Body of pancreas (tissue), 4 donors: ENCODE measurements around the gene DMGDH. TPM values are rescaled to one million over a fixed set of nuclear protein-coding genes. Genes with fewer than 3 reads are reported as not detected.
A peak's percentile ranks its signal among the peaks of the same experiment; 100 is the strongest.

Experiments used
- ATAC-seq: fragments of 150-250 bp; one replicate; pipeline ENCODE4 v1.9.1; 2016
- DNase-seq, 4 donors: peaks; one replicate each; pipeline ENCODE4 v3.0.0-alpha.2; 2019
- H3K27ac ChIP-seq, 4 donors: fragments of 200-600 bp; sonication (generic); 1 replicate in 3 of 4; 2 replicates in 1 of 4; pipeline versions ENCODE4 v1.5.1 to v1.6.1; 2016 to 2019; ENCODE audit warnings: mild to moderate bottlenecking in 1 of 4, mixed read lengths in 1 of 4, moderate library complexity in 1 of 4
- H3K27me3 ChIP-seq, 2 donors: fragments of 200-600 bp; sonication (generic); one replicate each; pipeline ENCODE4 v1.6.0; 2016; ENCODE audit warnings: mild to moderate bottlenecking in 1 of 2
- H3K36me3 ChIP-seq, 2 donors: fragments of 200-600 bp; sonication (generic); replicated peaks in 1 of 2; 2 replicates each; pipeline ENCODE4 v1.5.1; 2016; ENCODE audit warnings: low read depth in 2 of 2; ENCODE audit not compliant: insufficient read depth in 1 of 2
- H3K4me1 ChIP-seq: fragments of 200-600 bp; sonication (generic); one replicate; pipeline ENCODE4 v1.6.0; 2016
- H3K4me3 ChIP-seq, 2 donors: fragments of 200-600 bp; sonication (generic); 1 replicate in 1 of 2; 2 replicates in 1 of 2; pipeline ENCODE4 v1.5.1; 2016 to 2019
- H3K9me3 ChIP-seq, 3 donors: fragments of 200-600 bp; sonication (generic); 1 replicate in 2 of 3; 2 replicates in 1 of 3; pipeline ENCODE4 v1.5.1; 2016
- POLR2A ChIP-seq, 3 donors: fragments of 450-650 bp; IDR thresholded peaks; one replicate each; pipeline ENCODE4 v1.6.1; 2016; ENCODE audit warnings: antibody characterized with exemption in 3 of 3, mild to moderate bottlenecking in 2 of 3
- WGBS, 2 donors: methylation state at CpG; one replicate each; pipeline ENCODE4 v1.1.5; 2017; 5-methylcytosine and 5-hydroxymethylcytosine counted together
- intact Hi-C: fragments of 100-400 bp; cut with DNase I; formaldehyde crosslinking; loops from one replicate; pipeline ENCODE4 v1.15.1; 2023
- total RNA-seq, 2 donors: library from RNA; depleted of rRNA; stranded (reverse); fragments of >200 nt; gene quantifications; one replicate each; pipeline ENCODE4 v1.1.0, GENCODE V29; 2016
- TF ChIP-seq, protein P1 (sequence below), 7 experiments: fragments of 450-650 bp in 4 of 7; fragments of 200-600 bp in 3 of 7; sonication (generic) in 3 of 7; IDR thresholded peaks; one replicate each; pipeline ENCODE4 v1.5.1; 2016 to 2019; ENCODE audit warnings: antibody characterized with exemption in 7 of 7

The DMGDH gene
- total RNA-seq, 2 donors from 2014 or later: 4.7 to 7.3 TPM

GRCh38 chr5:78979909-78980308, 89.6 kb downstream of the DMGDH start:
- TF ChIP-seq, protein P1, sequence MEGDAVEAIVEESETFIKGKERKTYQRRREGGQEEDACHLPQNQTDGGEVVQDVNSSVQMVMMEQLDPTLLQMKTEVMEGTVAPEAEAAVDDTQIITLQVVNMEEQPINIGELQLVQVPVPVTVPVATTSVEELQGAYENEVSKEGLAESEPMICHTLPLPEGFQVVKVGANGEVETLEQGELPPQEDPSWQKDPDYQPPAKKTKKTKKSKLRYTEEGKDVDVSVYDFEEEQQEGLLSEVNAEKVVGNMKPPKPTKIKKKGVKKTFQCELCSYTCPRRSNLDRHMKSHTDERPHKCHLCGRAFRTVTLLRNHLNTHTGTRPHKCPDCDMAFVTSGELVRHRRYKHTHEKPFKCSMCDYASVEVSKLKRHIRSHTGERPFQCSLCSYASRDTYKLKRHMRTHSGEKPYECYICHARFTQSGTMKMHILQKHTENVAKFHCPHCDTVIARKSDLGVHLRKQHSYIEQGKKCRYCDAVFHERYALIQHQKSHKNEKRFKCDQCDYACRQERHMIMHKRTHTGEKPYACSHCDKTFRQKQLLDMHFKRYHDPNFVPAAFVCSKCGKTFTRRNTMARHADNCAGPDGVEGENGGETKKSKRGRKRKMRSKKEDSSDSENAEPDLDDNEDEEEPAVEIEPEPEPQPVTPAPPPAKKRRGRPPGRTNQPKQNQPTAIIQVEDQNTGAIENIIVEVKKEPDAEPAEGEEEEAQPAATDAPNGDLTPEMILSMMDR (IDR thresholded peaks at IDR 0.05): no peak
- no peak for TF ChIP-seq POLR2A (IDR thresholded peaks at IDR 0.05)
- H3K27me3 ChIP-seq: no peaks in the 10 kb centered on the region
- no peak overlapping the region for H3K4me3 ChIP-seq

GRCh38 chr5:78979117-78979742, 90.2 kb downstream of the DMGDH start:
- TF ChIP-seq, protein P1 (IDR thresholded peaks at IDR 0.05): no peak
- TF ChIP-seq POLR2A (IDR thresholded peaks at IDR 0.05): no peak
- 76% methylated on average over 7 of the region's 7 CpGs for WGBS, 2 donors
- Histone ChIP-seq H3K4me1 (peaks cover 35% of the 10 kb centered on the region), H3K36me3 (no peaks in the 10 kb centered on the region), H3K9me3 (no peaks in the 10 kb centered on the region), H3K27ac (no peak overlapping the region), H3K4me3 (no peak overlapping the region), H3K27me3 (no peaks in the 10 kb centered on the region)
- ATAC-seq (no peak), DNase-seq (no peak)
- intact Hi-C loops: no loop called here

More at GRCh38 chr5:78979909-78980308, 89.6 kb downstream of the DMGDH start:
- ATAC-seq (no peak), DNase-seq (no peak)
- Histone ChIP-seq H3K36me3 (no peaks in the 10 kb centered on the region), H3K9me3 (no peaks in the 10 kb centered on the region), H3K4me1 (peaks cover 28% of the 10 kb centered on the region), H3K27ac (peak overlapping the region in 1 of 4 donors; percentile 47)
- intact Hi-C loops: no loop called here

GRCh38 chr5:78975035-78975434, 94.4 kb downstream of the DMGDH start:
- Histone ChIP-seq H3K27me3 (no peaks in the 10 kb centered on the region), H3K36me3 (no peaks in the 10 kb centered on the region), H3K4me3 (no peak overlapping the region), H3K9me3 (no peaks in the 10 kb centered on the region), H3K27ac (no peak overlapping the region), H3K4me1 (peaks cover 30% of the 10 kb centered on the region)
- TF ChIP-seq POLR2A (IDR thresholded peaks at IDR 0.05): no peak
- TF ChIP-seq, protein P1 (IDR thresholded peaks at IDR 0.05): no peak
- DNase-seq (no peak), ATAC-seq (no peak)
- WGBS, 2 donors: 95 to 96% methylated on average over 8 of the region's 8 CpGs
- intact Hi-C loops: no loop called here

- DNase-seq (no peak), ATAC-seq (peak; percentile 27)
- Histone ChIP-seq H3K27ac (no peak overlapping the region), H3K27me3 (no peaks in the 10 kb centered on the region), H3K9me3 (no peaks in the 10 kb centered on the region), H3K4me1 (peaks cover 29% of the 10 kb centered on the region), H3K4me3 (no peak overlapping the region), H3K36me3 (no peaks in the 10 kb centered on the region)
- WGBS, 2 donors: 35 to 44% methylated on average over 2 of the region's 2 CpGs
- TF ChIP-seq, protein P1 (IDR thresholded peaks at IDR 0.05): no peak
- intact Hi-C loops: no loop called here
Measured at GRCh38 chr5:78974601-78975000, 94.9 kb downstream of the DMGDH start.

- DNase-seq: no peak
- TF ChIP-seq, protein P1 (IDR thresholded peaks at IDR 0.05): no peak
- TF ChIP-seq POLR2A (IDR thresholded peaks at IDR 0.05): no peak
- Histone ChIP-seq H3K4me1 (peaks cover 29% of the 10 kb centered on the region), H3K36me3 (no peaks in the 10 kb centered on the region), H3K4me3 (no peak overlapping the region), H3K27me3 (no peaks in the 10 kb centered on the region), H3K27ac (no peak overlapping the region), H3K9me3 (no peaks in the 10 kb centered on the region)
- intact Hi-C loops: no loop called here
- no peak for ATAC-seq
- WGBS, 2 donors: 55 to 63% methylated on average over 5 of the region's 5 CpGs
Measured at GRCh38 chr5:78974011-78974410, 95.5 kb downstream of the DMGDH start.
